ENCODE results near the gene DNPH1. TPM values are rescaled to one million over a fixed set of nuclear protein-coding genes. Genes with fewer than 3 reads are reported as not detected.

The DNPH1 gene
- total and polyA plus RNA-seq, 9 of the 15 experiments (the other 6 are each of a cell fraction or from before 2014, with no cell fraction given) = 7.3 to 300 (median 68.7) TPM

GRCh38 chr6:43247114-43247999, 18.1 kb upstream of the DNPH1 start (continued):
- peak; percentile 54; the same call in 1 of the 2 replicates for TF ChIP-seq MYC (IDR thresholded peaks at IDR 0.05; ENCODE audit: low read depth, low read length)
- no peak for TF ChIP-seq MYC (CRISPR knock-in tag; IDR thresholded peaks at IDR 0.05; ENCODE audit: borderline replicate concordance, low read depth)
- TF ChIP-seq ZC3H4 (CRISPR knock-in tag; IDR thresholded peaks at IDR 0.05; ENCODE audit: borderline replicate concordance) = no peak
- peak; percentile 98 for TF ChIP-seq EGR1 (conservative IDR thresholded peaks at IDR 0.05)
- TF ChIP-seq TEAD1 (CRISPR knock-in tag; IDR thresholded peaks at IDR 0.05) = peak; percentile 10 to 74; a peak in 1 of 4 replicates
- TF ChIP-seq CC2D1A (IDR thresholded peaks at IDR 0.05) = no peak
- peak in 1 of 2 experiments; percentile 76; a peak in 2 of 4 replicates for TF ChIP-seq RCOR1 (IDR thresholded peaks at IDR 0.05; ENCODE audit: borderline replicate concordance in 1 of 2, low read depth in 2 of 2, low read length in 2 of 2)
- TF ChIP-seq EZH2 (IDR thresholded peaks at IDR 0.05; ENCODE audit: borderline replicate concordance, low read depth, low read length) = no peak
- no peak for TF ChIP-seq ARID1B (IDR thresholded peaks at IDR 0.05)
- no peak for TF ChIP-seq SMAD4 (CRISPR knock-in tag; conservative IDR thresholded peaks at IDR 0.05)
- TF ChIP-seq CREB3 (tag; conservative IDR thresholded peaks at IDR 0.05; ENCODE audit: low read depth) = no peak
- no peak for TF ChIP-seq ZNF507 (tag; conservative IDR thresholded peaks at IDR 0.05)
- TF ChIP-seq HDAC8 (tag; IDR thresholded peaks at IDR 0.05) = 0 out of 2 replicates have a peak, but pooled peaks have one; percentile 29
- TF ChIP-seq, protein P1, sequence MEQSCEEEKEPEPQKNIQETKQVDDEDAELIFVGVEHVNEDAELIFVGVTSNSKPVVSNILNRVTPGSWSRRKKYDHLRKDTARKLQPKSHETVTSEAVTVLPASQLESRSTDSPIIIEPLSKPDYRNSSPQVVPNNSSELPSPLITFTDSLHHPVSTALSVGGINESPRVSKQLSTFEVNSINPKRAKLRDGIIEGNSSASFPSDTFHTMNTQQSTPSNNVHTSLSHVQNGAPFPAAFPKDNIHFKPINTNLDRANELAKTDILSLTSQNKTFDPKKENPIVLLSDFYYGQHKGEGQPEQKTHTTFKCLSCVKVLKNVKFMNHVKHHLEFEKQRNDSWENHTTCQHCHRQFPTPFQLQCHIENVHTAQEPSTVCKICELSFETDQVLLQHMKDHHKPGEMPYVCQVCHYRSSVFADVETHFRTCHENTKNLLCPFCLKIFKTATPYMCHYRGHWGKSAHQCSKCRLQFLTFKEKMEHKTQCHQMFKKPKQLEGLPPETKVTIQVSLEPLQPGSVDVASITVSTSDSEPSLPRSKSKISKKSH (CRISPR knock-in tag; IDR thresholded peaks at IDR 0.05) = no peak
- TF ChIP-seq, protein P2, sequence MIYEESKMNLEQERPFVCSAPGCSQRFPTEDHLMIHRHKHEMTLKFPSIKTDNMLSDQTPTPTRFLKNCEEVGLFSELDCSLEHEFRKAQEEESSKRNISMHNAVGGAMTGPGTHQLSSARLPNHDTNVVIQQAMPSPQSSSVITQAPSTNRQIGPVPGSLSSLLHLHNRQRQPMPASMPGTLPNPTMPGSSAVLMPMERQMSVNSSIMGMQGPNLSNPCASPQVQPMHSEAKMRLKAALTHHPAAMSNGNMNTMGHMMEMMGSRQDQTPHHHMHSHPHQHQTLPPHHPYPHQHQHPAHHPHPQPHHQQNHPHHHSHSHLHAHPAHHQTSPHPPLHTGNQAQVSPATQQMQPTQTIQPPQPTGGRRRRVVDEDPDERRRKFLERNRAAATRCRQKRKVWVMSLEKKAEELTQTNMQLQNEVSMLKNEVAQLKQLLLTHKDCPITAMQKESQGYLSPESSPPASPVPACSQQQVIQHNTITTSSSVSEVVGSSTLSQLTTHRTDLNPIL (CRISPR knock-in tag; IDR thresholded peaks at IDR 0.05) = no peak
- TF ChIP-seq, protein P3, sequence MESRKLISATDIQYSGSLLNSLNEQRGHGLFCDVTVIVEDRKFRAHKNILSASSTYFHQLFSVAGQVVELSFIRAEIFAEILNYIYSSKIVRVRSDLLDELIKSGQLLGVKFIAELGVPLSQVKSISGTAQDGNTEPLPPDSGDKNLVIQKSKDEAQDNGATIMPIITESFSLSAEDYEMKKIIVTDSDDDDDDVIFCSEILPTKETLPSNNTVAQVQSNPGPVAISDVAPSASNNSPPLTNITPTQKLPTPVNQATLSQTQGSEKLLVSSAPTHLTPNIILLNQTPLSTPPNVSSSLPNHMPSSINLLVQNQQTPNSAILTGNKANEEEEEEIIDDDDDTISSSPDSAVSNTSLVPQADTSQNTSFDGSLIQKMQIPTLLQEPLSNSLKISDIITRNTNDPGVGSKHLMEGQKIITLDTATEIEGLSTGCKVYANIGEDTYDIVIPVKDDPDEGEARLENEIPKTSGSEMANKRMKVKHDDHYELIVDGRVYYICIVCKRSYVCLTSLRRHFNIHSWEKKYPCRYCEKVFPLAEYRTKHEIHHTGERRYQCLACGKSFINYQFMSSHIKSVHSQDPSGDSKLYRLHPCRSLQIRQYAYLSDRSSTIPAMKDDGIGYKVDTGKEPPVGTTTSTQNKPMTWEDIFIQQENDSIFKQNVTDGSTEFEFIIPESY (CRISPR knock-in tag; IDR thresholded peaks at IDR 0.05) = peak; percentile 48; the same call in 1 of the 2 replicates
- TF ChIP-seq KLF6 (CRISPR knock-in tag; IDR thresholded peaks at IDR 0.05; ENCODE audit: borderline replicate concordance) = no peak
- peak; percentile 97 for TF ChIP-seq ZNF766 (CRISPR knock-in tag; conservative IDR thresholded peaks at IDR 0.05)
- TF ChIP-seq CEBPB (tag; IDR thresholded peaks at IDR 0.05) = no peak
- no peak for TF ChIP-seq MAFG (tag; conservative IDR thresholded peaks at IDR 0.05)
- TF ChIP-seq PRPF4 (IDR thresholded peaks at IDR 0.05; ENCODE audit: insufficient read depth, low read depth, low read length, poor library complexity, severe bottlenecking) = no peak
- TF ChIP-seq SPI1 (IDR thresholded peaks at IDR 0.05; ENCODE audit: borderline replicate concordance, low read depth, low read length) = no peak
